Activated CD4-positive, CD25-positive, alpha-beta regulatory T cell treated with anti-CD3 and anti-CD28 coated beads, Interleukin-2, amount 50 U/mL, for 16 hours (primary cell): ENCODE data around the gene JARID2.

Experiments used
- DNase-seq: peaks from one replicate; pipeline ENCODE4 v3.0.0-alpha.2; 2020; ENCODE audit warnings: low read depth, low spot score

Gene JARID2

GRCh38 chr6:15246666-15247499, 1.0 kb downstream of the JARID2 start:
- DNase-seq: no peak

GRCh38 chr6:15247500-15248450, 1.9 kb downstream of the JARID2 start:
- DNase-seq: peak; percentile 21

DNA sequence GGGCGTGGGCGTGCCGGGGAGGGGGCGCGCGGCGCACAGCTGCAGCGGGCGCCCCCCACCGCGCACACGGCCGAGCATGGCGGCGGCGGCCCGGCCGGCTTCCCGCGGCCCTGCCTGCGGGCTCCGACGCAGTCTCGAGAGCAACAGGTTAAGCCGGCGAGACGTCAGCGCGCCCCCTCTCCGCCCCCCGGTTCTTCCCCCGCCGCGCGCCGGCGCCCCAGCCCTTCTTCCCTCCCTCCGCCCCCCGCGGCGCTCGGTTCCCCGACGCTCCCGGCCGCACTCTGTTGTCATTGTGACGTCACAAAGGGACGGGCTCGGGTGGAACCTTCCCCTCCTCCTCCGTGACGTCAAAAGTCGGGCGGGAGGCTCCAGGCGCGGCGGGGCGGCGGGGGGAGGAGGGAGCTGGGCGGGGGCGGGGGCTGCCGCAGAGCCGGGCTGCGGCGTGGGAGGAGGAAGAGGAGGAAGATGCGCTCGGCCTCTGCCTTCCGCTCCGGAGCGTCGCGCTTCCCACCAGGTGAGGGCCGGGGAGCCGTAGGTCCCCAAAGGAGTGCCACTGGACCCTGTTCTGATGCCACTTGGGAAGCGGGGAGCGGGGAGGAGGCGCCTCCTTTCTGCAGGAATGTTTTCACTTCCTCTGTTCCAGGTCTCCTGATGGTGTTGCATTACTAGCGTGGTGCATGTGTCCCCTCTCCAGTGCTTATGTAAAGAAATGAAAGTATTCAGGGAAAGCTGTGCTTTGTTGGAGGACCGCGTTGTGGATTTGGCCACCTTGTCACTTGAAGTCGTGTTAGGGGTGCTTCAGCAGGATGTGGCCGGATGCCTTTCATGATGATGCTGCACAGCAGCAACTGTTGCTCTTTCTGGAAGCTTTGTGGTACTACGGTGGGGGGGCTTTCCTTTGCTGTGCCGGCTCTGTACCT, 2.8 kb downstream of the JARID2 start:
- DNase-seq: peak; percentile 94

DNA sequence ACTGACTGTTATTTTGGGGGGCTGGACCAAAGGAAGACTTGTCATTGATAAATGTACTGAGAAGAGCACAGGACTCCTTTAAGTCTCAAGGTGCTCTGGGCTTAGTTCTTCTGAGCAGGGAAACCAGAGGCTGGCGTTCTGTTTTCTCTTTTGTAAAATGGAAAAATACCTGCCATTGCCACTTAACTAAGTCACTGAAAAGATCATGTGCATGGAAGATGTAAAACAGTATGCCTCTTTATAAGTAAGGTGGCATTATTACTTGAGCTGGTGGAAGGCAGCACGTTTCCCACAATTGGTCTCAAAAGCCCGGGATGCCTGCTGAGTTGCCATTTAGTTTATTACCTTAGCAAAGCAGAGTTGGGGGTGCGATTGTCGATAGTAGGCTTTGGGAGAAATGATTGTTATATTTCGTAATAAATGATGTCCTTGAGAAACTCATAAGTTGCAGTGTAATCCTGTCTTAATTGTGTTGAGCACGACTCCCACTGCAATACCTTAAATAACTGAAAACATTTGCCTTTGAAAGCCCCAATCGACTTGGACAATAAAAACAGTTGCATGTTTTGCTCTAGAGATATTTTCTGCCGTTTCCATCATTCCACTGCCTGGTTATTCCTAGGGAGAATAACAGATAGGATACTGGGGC, 3.6 kb downstream of the JARID2 start:
- DNase-seq: no peak

DNA sequence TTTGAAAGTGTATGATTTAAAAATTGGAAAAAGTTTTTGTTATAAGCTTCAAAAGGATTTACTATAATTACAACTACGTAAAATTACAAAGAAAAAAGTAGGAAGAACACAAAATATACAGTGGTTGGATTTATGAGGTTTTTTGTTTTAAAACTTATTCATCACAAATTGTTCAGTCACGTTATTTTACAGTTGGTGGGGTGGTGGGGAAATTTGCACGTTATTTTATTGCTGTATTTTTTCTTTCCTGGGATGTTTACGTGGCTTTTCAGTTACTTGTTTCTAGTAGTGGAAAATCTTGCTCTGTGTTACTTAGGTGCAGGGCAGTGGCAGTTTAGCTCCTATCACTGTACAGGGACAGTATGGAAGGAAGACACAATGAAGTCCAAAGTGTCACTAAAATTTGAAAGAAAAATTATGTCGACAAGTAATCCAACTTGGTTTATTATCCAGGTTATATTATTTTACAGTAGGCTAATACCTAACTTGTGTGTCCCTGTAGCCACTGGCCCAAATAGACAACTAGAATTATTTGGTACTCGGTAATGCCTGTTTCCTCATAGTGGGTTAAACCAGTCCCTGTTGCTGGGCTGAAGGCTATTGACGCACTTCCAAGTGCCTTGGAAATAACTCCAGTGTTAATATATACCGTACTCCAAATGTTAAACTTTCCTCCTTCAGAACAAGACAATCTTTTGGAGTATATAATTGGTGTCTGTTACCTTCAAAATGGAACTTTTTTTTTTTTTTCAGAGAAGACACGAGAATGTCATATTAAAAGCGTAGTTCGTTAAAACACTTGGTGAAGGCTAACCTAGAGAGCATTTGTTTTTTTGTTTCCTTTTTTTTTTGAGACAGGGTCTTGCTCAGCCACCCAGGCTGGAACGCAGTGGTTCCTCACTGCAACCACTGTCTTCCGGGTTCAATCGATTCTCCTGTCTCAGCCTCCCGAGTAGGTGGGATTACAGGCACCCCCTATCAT, 4.6 kb downstream of the JARID2 start:
- no peak for DNase-seq

- no peak for DNase-seq
Measured at GRCh38 chr6:15252195-15252594, 6.3 kb downstream of the JARID2 start.

- no peak for DNase-seq
Measured at GRCh38 chr6:15253203-15254022, 7.5 kb downstream of the JARID2 start.

DNA sequence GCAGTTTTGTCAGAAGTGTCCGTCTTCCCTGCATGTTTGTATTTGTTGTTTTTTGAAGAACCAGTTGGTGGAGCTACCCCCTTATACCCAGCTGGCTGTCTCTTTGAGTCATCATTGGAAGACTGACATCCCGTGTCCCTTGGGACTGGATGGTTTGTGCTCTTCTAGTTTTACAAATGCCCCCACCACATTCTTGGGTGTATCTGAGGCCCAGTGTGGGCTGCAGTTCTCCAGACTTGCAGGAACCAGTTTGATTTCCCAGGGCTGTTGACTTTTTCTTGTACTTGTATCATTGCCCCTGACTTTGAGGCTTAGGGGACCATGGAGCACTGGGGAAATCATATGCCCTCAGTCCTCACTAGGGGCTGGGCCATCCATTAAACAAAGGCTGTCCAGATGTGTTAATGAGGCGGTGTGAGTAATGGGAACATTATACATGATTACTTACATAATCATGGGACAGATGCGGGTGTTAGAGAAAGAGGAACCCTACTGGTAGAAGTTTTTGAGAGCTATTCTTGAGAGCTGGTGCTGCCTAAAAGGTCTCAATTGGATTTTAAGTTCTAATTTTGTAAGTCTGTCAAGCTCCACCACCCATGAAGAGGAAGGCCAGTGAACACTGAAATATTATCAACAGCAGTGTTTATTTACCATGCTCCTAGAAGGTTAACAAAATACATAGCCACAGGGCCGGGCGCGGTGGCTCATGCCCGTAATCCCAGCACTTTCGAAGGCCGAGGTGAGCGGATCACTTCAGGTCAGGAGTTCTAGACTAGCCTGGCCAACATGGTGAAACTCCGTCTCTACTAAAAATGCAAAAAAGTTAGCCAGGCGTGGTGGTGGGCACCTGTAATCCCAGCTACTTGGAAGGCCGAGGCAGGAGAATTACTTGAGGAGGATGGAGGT, 8.5 kb downstream of the JARID2 start:
- DNase-seq: no peak

DNA sequence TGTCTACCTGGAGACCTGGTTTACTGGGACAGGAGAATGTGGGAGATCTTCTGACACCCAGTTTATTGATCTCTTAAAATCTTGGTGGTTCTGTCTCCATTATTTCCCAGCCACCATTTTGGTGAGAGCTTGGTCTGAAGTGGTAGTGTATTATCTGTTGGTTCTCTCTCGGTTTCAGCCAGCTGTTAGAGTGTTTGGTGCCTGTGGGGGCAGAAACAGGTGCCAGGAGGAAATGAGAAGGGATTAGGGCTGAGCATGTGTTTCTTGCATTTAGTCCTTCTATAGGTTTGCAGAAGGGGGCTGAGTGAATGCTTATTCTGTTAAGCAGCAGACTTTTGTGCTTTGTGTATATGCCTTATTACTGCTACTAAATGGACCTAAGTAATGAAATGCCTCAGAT, 9.6 kb downstream of the JARID2 start:
- DNase-seq: no peak

DNA sequence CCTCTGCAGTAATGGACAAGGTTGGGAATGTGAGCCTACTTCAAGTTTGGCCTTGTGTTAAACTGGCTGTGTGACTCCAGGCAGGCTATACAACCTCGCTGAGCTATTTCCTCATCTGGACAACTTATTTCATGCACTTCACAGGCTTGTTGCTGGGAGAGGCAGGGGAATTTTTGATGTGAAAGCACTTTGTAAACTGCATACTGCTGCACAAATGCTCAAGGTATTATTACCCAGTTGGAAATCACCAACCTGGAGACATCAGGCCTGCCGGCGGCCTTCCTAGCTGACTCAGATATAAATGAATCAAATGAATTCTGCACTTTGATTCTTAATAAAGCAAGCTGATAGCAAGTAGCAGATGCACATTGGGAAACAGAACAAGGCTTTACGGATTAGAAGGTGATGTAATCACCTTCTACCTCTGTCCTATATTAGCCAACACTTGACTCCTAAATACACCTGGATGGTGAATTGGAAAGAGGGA, 10.1 kb downstream of the JARID2 start:
- DNase-seq: no peak

- DNase-seq: no peak
Measured at GRCh38 chr6:15256538-15257271, 10.8 kb downstream of the JARID2 start.

DNA sequence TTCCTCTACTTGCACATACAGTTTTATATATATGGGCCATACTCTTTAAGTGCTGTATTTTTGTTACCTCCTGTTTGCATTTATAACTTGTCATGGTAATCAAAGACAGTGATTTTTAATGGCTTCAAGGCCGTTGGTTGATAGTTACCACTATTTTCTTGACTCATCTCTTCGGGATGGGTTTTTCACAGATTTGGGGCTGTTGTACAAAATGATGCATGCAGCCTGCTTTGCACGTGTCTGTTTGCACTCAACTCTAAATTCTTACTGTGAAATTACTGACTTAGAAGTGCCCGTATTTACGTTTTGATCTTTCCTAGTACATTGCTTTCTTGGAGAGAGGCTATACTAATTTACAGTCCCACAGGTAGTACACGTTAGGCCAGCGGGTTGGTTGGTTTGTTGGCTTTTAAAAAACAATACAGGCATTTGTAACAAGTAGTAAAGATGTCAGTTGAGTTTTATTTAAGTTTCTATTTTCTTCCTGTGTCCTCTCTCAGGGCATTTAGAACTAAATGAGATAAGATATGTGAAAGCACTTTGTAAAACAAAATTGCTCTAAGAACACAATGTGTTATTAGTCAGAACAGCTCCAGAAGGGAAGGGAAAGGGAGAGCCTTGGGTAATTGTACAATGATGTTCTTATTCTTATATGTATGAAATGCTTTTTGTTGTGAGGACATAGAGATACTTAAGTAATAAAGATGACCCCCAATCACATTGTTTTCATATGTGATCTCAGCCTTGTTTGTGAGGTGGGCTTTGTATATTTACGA, 11.7 kb downstream of the JARID2 start:
- no peak for DNase-seq

GRCh38 chr6:15259766-15260098, 13.9 kb downstream of the JARID2 start:
- DNase-seq: no peak

DNA sequence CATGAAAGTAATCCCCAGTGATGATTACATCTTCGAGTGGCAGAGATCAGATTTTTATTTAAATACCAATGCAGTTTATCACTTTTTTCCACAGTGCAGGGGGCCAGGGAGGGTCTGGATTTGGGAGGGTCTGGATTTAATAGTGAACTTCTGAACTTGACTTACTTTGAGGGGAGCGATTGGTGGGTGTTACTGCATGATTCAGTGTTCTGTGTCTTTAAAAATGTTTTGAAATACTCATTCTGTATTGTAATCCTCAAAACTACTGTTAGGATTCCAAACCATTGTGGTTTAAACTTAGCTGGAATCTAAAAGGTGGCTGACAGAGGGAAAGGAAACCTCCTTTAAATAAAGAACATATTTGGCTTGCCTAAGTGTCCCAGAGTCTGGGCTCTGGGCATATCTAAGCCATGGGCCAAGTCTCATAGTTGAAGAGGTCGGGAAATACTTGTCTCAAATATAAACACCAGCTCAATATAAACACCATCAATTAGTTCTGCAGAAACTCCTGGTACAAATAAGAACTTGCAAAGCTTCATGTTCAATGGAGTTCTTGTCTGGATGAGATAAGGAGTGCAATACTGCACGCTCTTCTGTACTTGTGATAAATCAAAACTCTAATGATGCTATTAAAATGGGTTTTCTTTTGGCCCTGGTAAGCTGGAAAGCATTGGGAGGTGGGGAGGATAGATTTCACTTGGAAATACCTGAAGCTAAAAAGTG, 14.4 kb downstream of the JARID2 start:
- no peak for DNase-seq

- no peak for DNase-seq
Measured at GRCh38 chr6:15263780-15264374, 18.0 kb downstream of the JARID2 start.
